ENCODE results near the gene PHF5A. TPM values are rescaled to one million over a fixed set of nuclear protein-coding genes. Genes with fewer than 3 reads are reported as not detected.

The PHF5A gene
- total RNA-seq, 1 donor from 2014 or later = 32.9 TPM

DNA sequence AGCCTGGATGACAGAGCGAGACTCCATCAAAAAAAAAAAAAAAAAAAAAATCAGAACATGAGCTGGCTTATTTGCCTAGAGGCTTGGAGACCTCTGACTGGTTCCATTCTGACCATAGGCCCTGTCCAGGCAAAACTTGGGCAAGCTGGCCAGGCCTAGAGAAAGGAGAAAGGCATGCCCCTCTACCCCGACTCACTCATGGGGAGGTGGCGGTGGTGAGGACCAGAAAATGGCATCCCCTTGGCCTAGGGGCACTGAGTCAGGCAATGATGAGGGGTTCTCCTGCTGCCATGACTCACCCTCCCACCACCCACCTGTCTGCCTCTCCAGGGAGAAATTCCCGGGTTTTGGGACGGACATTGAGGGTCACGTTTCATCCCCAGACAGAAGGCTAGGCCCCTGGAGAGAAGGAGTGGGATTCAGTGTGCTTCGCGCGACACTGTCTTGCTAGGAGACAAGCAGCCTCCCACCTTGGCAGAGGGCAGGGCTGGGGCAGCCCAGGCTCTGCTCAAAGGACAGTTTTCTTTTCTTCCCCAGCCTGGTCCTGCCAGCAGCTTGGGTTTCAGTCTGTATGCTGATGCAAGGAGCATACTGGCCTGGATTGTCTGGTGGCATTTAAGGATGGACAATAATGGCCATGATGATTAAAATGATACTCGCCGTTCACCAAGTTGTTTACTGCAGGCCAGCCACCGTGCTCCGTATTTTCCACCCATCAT, 39.1 kb downstream of the PHF5A start:
- Histone ChIP-seq H3K4me3 (no peak overlapping the region), H3K9me3 (no peaks in the 10 kb centered on the region), H3K27ac (no peak overlapping the region), H3K36me3 (peaks cover 39% of the 10 kb centered on the region), H3K27me3 (no peaks in the 10 kb centered on the region), H3K4me1 (no peaks in the 10 kb centered on the region)
- no peak for TF ChIP-seq CTCF (IDR thresholded peaks at IDR 0.05)
- DNase-seq = no peak
- intact Hi-C loops (cut with DNase I) = no loop called here
- peak; percentile 12 for ATAC-seq

GRCh38 chr22:41425660-41426365, 42.7 kb downstream of the PHF5A start:
- no peak overlapping the region for H3K4me3 ChIP-seq
- H3K27ac ChIP-seq = no peak overlapping the region
- DNase-seq (no peak), ATAC-seq (peak; percentile 45)
- H3K9me3 ChIP-seq = no peaks in the 10 kb centered on the region
- TF ChIP-seq CTCF (IDR thresholded peaks at IDR 0.05) = no peak
- no peaks in the 10 kb centered on the region for H3K27me3 ChIP-seq
- H3K36me3 ChIP-seq = peaks cover 43% of the 10 kb centered on the region
- H3K4me1 ChIP-seq = no peaks in the 10 kb centered on the region
- intact Hi-C loops (cut with DNase I) = no loop called here

GRCh38 chr22:41418717-41419116, 49.8 kb downstream of the PHF5A start:
- Histone ChIP-seq H3K9me3 (no peaks in the 10 kb centered on the region), H3K4me3 (no peak overlapping the region), H3K36me3 (peaks cover 10% of the 10 kb centered on the region), H3K4me1 (peaks cover 38% of the 10 kb centered on the region), H3K27me3 (no peaks in the 10 kb centered on the region), H3K27ac (peak overlapping the region; percentile 84)
- no peak for TF ChIP-seq CTCF (IDR thresholded peaks at IDR 0.05)
- no peak for DNase-seq
- no peak for ATAC-seq
- intact Hi-C loops (cut with DNase I) = no loop called here

- Histone ChIP-seq H3K4me3 (no peak overlapping the region), H3K27me3 (no peaks in the 10 kb centered on the region), H3K4me1 (peaks cover 40% of the 10 kb centered on the region), H3K36me3 (peaks cover 2% of the 10 kb centered on the region), H3K27ac (peak overlapping the region; percentile 84), H3K9me3 (no peaks in the 10 kb centered on the region)
- ATAC-seq (peak; percentile 78), DNase-seq (peak; percentile 98)
- no peak for TF ChIP-seq CTCF (IDR thresholded peaks at IDR 0.05)
- intact Hi-C loops (cut with DNase I) = no loop called here
Measured at GRCh38 chr22:41417622-41418390, 50.7 kb downstream of the PHF5A start.

DNA sequence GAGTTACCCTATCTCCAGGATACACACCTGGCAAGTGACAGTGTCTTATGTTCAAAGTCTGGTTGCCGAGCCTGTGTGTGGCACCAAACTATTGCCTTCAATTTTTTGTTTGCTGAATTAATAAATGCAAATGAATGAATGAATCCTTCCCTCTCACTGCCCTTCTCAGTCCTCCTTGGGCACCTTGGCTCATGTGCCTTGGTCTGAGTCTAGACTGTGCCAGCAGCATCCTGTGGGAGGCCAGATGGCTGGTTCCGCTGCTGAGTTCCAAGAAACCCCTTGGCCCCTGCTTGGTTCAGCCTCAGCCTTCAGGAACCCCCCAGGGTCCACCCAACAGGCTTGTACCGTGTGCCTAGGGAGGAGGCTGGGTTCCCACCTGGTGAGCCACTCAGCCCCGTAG, 52.9 kb downstream of the PHF5A start:
- H3K27me3 ChIP-seq = no peaks in the 10 kb centered on the region
- intact Hi-C loops (cut with DNase I) = no loop called here
- H3K4me3 ChIP-seq = peak overlapping the region; percentile 76
- H3K27ac ChIP-seq = peak overlapping the region; percentile 97
- H3K4me1 ChIP-seq = peaks cover 61% of the 10 kb centered on the region
- no peak for ATAC-seq
- H3K36me3 ChIP-seq = no peaks in the 10 kb centered on the region
- H3K9me3 ChIP-seq = no peaks in the 10 kb centered on the region
- TF ChIP-seq CTCF (IDR thresholded peaks at IDR 0.05) = no peak
- DNase-seq = no peak
